ENCODE measurements around the gene MYO15B.
"Not testable (repeated sequence)": the region's sequence is repeated elsewhere in the genome, so short reads cannot be mapped to it uniquely, and the experiment has no call there.

MYO15B gene

DNA sequence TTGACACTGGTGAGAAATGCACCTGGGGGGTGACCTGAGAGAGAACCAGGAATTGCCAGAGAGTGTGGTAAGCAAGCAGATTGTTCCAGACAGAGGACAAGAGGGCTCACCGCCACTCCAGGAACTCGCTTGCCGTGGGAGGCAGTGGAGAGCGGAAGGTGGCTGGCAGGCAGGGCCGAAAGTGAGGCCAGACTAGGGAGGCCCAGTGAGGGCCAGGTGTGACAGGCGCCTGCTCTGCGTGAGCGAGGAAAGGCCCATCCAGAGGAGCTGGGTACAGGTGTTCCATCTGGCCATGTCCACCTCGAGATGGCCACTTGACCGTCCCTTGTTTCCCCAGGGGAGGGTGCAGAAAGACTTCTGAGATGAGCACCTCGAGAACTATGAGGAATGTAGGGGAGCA lies 11.9 kb upstream of the MYO15B start:
- no peak for DNase-seq (ENCODE audit: low spot score)

- DNase-seq (ENCODE audit: low spot score), result no peak
Measured at GRCh38 chr17:75576661-75577060, 10.9 kb upstream of the MYO15B start.

DNA sequence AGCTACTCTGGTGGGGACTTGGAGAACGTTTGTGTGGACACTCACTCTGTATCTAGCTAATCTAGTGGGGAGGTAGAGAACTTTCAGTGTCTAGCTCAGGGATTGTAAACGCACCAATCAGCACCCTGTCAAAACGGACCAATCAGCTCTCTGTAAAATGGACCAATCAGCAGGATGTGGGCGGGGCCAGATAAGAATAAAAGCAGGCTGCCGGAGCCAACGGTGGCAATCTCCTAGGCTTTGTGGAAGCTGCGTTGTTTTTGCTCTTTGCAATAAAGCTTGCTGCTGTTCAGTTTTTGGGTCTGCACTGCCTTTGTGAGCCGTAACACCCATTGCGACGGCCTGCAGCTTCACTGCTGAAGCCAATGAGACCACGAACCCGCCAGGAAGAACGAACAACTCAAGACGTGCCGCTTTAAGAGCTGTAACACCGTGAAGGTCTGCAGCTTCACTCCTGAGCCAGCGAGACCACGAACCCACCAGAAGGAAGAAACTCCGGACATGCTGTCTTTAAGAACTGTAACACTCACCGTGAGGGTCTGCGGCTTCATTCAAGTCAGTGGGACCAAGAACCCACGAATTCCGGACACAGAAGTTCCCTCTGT lies 6.4 kb upstream of the MYO15B start:
- DNase-seq (ENCODE audit: low spot score), result not testable (repeated sequence)

- DNase-seq (ENCODE audit: low spot score), result not testable (repeated sequence)
Measured at GRCh38 chr17:75583197-75583596, 4.4 kb upstream of the MYO15B start.

DNA sequence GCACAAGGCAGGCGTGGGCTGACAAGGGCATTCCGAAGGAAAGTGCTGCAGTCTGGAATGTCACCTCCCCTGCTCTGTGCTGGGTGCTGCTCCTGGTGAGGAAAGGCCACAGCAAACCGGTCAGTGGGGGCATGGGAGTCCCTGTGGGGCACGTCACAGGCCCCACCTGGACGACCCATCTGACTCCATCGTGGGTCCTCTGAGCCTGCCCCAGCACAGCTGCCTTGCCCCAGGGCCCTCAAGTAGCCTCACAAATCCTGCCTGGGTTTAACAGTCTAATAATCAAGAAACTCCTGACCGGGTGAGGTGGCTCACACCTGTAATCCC lies 2.8 kb upstream of the MYO15B start:
- DNase-seq (ENCODE audit: low spot score), result no peak

DNA sequence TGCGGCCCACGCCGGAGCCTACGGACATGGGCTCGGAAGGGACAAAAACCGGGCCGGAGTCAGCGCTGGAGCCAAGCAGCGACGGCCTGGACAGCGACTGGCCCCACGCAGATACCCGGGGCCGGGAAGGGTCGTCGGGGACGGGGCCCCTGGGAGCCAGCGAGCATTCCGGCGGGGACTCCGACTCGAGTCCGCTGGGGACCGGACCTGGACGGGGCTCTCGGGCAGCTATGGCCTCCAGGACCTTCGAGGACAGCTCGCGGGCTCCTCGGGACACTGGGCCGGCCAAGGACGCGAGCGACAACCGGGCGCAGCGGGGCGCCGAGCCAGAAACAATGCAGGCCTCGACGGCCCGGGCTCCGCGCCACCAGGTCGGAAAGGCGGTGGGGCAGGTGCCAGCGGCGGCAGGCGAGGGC lies 1.0 kb downstream of the MYO15B start:
- DNase-seq (ENCODE audit: low spot score), result no peak

DNA sequence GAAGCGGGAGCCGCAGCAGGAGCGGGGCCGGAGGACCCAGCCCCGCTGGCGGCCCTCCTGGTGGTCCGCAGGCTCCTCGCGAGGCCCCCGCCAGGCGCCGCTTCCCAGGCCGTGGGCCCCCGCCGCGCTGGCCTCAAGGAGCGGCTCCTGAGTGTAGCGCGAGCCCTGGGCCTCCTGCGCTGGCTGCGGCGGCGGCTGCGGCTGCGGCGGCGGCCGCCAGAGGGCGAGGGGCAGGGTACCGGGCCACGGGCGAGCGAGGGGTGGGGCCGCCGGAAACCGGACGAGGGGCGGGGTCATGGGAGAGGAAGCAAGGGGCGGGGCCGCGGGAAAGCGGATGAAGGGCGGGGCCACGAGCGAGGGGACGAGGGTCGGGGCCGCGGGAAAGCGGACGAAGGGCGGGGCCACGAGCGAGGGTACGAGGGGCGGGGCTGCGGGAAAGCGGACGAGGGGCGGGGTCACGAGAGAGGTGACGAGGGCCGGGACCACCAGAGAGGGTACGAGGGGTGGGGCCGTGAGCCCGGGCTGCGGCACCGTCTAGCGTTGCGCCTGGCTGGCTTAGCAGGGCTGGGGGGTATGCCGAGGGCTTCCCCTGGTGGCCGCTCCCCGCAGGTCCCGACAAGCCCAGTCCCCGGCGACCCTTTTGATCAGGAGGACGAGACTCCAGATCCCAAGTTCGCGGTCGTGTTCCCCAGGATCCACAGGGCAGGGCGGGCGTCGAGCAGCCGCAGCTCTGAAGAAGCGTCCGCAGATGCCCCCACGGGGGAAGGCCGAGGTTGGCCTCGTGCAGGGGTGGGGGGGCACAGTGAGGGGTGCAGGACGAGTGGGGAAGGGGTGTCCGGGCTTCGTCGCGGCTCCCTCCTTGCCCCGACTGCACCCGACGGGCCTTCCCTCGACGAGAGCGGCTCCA lies 1.7 kb downstream of the MYO15B start:
- DNase-seq (ENCODE audit: low spot score), result peak; percentile 98

- no peak for DNase-seq (ENCODE audit: low spot score)
Measured at GRCh38 chr17:75589919-75590303, 2.3 kb downstream of the MYO15B start.

DNA sequence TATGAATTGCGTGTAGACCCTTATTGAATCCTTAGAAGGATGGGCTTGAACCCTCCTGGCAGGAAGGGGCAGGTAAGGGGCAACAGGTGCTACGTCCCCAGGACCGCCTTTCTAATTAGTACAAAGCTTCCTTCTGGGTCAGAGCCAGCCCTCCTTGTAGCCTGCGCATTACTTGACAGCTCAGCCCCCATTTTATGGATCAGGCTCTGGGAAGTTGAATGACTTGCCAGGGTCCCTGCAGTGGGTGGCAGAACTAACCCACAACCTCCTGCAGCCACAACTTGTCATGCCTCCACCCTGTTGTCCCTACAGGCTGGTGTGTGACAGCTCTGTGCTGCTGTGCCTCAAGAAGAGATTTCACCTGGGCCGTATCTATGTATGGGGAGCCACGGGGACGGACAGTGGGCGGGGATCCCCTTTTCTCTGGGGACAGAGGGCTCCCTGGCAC lies 2.7 kb downstream of the MYO15B start:
- DNase-seq (ENCODE audit: low spot score), result no peak

DNA sequence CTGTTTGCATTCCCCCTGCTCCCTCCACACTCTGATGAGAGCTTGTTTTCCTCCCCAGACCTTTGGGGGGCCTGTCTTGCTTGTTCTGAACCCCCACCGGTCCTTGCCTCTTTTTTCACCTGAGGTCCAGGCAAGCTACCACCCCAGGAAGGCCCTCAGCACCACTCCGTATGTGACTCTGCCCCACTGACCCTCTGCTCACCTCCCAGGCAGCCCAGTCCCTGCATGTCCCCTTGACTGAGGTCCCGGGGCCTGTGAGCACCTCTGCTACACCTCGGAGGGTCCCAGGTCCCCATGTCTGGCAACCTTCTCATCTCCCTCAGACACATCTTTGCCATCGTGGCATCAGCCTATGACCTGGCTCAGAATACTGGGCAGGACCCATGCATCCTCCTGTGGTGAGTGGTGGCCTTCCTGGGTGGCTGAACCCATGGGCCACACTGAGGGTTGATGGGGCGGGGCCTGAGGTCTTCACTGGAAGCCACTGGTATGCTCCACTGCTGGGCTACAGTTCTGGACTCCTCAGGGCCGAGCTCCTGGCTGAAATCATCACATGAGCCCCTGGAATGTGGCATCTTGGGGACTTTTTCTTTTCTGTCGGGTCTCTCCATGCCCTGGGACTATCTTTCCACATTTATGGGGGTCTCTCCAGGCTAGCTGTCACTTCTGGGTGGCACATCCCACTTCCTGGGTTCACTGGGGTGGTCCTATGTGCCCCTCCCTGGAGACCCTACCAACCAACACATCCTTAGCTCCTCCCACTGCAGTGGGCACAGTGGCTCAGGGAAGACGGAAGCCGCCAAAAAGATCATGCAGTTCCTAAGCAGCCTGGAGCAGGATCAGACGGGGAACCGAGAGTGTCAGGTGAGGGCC lies 3.5 kb downstream of the MYO15B start:
- DNase-seq (ENCODE audit: low spot score), result no peak

- no peak for DNase-seq (ENCODE audit: low spot score)
Measured at GRCh38 chr17:75591722-75592302, 4.2 kb downstream of the MYO15B start.

DNA sequence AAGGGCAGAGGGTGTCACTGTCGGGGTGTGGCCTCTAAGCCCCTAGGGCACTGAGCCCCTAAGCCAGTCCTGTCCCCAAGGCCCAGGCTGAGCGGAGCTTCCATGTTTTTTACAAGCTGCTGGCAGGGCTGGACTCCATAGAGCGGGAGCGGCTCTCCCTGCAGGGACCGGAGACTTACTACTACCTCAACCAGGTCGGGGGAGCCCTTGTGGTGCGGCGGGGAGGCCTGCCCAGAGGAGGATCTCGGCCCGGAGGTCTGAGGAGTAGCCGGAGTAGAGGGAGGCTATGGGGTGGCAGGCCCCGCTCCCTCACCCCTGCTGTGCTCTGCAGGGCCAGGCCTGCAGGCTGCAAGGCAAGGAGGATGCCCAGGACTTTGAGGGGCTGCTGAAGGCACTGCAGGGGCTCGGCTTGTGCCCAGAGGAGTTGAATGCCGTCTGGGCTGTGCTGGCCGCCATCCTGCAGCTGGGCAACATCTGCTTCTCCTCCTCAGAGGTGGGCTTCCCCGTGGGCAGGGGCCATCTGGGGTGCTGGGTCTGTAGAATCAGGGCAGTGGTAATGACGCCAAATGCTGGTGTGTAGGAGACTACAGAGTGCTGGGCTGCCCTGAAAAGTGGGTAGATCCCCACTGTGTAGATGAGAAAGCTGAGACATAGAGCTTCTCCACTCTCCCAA lies 4.9 kb downstream of the MYO15B start:
- no peak for DNase-seq (ENCODE audit: low spot score)

DNA sequence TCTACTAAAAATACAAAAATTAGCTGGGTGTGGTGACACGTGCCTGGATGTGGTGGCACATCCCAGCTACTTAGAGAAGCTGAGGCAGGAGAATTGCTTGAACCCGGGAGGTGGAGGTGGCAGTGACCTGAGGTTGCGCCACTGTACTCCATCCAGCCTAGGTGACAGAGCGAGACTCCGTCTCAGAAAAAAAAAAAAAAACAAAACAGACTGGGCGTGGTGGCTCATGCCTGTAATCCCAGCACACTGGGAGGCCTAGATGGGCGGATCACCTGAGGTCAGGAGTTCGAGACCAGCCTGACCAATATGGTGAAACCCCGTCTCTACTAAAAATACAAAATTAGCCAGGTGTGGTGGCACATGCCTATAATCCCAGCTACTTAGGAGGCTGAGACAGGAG lies 5.8 kb downstream of the MYO15B start:
- DNase-seq (ENCODE audit: low spot score), result not testable (repeated sequence)

GRCh38 chr17:75594499-75595283 lies 7.1 kb downstream of the MYO15B start:
- DNase-seq (ENCODE audit: low spot score), result no peak

DNA sequence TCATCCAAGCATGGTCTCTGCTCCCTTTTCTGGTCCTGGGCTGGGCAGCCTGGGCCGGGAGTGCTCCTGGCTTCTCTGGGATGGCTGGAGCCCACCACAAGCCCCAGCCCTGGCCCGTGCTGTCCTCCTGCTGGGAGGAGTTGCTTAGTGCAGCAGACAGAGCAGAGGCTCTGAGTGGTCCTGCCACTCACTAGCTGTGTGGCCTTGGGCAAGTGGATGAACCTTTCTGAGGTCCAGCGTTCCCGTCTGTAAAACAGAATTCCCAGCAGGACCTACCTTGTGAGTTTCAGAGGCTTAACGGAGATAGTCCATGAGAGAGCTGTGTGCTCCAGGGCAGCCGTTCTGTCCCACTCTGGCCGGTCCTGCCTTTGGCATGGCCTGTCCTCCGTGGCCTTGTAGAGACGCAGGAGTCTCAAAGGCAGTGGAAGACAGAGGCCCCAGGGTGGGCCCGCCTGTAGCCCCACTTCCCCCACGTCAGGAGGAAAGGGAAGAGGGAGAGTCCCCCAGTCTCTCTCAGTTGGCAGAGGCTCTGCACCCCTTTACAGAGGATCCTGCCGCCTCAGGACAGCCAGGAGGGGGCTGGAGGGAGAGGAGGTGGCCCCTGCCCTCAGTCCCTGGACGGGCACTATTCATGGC lies 7.8 kb downstream of the MYO15B start:
- no peak for DNase-seq (ENCODE audit: low spot score)

GRCh38 chr17:75595920-75596313 lies 8.3 kb downstream of the MYO15B start:
- no peak for DNase-seq (ENCODE audit: low spot score)

- no peak for DNase-seq (ENCODE audit: low spot score)
Measured at GRCh38 chr17:75596320-75597087, 8.9 kb downstream of the MYO15B start.

GRCh38 chr17:75601057-75601987 lies 13.7 kb downstream of the MYO15B start:
- DNase-seq (ENCODE audit: low spot score), result peak; percentile 56
